NCI-H526 (cell line): ENCODE data around the gene CDKN2AIPNL.
A peak's percentile ranks its signal among the peaks of the same experiment; 100 is the strongest.

Experiments
- DNase-seq, 2 experiments: peaks; one replicate each; lab custom pipeline; 2025; lab: John Stamatoyannopoulos, UW

CDKN2AIPNL gene, protein sequence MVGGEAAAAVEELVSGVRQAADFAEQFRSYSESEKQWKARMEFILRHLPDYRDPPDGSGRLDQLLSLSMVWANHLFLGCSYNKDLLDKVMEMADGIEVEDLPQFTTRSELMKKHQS

GRCh38 chr5:134411546-134412266 is at the start of gene CDKN2AIPNL:
TSS of gene CDKN2AIPNL (minus strand) at chr5:134411881. CDS start at chr5:134411854, 27 bp downstream.
- DNase-seq = peak; percentile 9 to 89

DNA sequence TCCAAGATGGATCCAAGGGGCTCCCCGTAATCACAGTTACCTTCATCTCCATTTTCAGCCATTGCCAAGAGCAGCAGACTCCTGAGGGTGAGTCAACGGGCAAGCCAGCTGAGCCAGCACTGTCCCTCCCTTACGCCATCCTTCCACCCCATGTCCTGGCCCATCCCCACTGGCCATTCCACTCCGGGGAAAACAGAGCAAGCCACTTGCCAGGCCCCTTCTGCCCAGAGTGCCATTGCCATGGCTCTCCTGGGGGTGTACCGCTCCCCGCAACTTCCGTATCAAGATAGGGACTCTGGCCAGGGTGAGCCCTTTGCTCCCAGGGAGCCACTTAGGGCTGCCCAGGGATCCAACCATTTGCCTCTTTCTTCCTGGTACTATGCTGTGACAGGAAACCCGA is 48.9 kb upstream of the CDKN2AIPNL start:
- no peak for DNase-seq

- no peak for DNase-seq
Measured at GRCh38 chr5:134459491-134459890, 47.8 kb upstream of the CDKN2AIPNL start.

GRCh38 chr5:134459010-134459403 is 47.3 kb upstream of the CDKN2AIPNL start:
- DNase-seq = no peak

- DNase-seq = no peak
Measured at GRCh38 chr5:134458234-134459009, 46.7 kb upstream of the CDKN2AIPNL start.

DNA sequence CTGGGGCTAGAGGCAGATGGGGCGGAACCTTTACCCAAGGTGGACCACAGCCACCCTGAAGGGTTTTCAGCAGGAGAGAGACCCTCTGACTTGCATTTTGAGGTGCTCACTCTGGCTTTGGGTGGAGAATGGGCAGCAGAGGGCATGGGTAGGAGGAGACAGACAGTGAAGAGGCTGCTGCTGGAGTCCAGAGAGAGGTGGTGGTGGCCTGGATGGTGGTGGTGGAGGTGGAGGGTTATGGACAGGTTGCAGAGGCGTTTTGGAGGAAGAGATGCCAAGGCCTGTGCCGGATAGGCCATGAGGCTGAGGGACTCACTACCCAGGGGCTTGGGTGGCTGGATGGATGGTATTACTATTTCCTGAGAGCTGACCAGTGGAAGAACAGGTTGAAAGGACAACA is 46.1 kb upstream of the CDKN2AIPNL start:
- DNase-seq = no peak

- no peak for DNase-seq
Measured at GRCh38 chr5:134456825-134457224, 45.1 kb upstream of the CDKN2AIPNL start.

- no peak for DNase-seq
Measured at GRCh38 chr5:134455466-134455865, 43.8 kb upstream of the CDKN2AIPNL start.

DNA sequence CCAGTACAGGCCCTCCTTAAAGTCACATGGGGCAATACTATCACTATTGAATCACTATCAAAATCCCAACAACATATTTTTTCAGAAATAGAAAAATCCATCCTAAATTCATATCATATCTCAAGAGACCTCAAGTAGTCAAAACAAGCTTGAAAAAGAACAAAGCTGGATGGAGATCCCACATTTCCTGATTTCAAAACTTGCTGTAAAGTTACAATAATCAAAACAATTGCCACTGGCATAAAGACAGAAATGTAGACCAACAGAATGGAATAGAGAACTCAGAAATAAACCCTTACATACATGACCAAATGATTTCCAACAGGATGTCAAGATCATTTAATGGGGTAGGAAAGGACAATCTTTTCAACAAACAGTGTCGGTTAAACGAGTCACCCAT is 41.3 kb upstream of the CDKN2AIPNL start:
- no peak for DNase-seq

DNA sequence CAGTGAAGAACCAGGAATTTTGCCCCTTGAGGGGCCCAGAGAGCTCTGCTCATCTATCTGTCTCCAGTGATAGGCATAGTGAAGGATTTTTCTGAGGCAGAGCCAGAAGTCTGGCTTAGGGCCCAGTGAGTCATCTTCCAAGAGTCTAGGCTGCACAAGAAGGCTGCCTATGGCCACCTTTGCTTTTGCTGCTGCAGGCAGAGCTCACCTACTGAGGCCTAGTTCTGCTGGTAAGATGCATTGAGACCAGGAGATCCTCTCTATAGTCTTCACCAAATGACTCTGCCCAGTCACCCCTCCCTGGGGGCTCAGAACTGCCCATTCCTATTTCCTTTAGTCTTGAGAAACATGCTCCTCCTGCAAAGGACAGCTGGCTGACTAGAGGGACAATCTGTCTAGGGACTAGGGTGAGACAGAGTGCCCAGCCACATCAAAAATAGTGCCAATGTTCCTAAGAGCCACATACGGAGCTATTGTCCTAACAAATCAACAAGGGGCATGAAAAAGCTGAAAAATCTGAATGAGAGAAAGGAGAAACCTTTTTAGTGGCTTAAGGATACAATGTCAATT is 40.3 kb upstream of the CDKN2AIPNL start:
- DNase-seq = no peak

DNA sequence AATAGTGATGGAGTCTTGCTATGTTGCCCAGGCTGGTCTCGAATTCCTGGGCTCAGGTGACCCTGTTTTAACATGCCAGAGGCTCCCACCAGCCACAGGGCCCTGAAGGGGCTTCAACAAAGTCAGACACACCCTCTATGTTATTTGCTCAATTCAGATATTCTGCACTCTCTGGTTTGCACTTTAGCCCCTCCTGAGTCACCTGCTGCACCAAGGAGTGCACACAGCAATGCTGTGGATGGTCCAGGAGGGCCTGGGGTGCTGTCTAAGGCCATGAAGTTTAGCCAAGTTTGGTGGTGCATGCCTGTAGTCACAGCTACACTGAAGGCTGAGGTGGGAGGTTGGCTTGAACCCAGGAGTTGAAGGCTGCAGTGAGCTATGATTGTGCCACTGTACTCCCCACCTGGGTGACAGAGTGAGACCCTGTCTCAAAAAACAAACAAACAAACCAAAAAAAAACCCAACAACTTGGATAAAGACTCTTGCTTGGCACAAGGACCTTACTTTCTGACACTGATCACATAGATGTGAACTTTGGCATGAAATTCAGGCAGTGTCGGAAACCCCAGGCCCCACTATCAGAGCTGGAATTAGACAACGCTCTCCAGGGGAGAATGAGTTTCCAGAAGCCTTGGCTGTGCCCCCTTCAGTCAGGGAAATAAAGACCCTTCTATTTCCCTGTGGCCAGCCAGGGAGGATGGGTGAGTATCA is 39.7 kb upstream of the CDKN2AIPNL start:
- DNase-seq = no peak

DNA sequence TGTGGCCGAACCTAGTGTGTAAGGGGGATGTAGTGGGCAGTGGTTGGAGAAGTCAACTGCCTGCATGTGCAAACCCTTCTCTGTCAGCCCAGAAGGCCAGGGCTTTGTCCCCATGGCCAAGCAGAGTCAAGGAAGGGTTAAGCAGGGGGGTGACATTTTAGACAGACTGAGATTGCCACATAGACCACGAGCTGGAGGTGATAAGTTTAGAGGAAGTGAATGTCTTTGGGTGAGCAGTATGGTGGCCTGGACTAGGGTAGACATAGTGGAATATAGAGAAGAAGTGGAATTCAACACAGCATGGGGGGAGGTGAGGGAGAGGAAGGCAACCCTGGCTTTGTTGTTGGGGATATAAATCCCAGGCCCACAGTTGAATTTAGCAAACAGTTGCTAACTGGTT is 38.7 kb upstream of the CDKN2AIPNL start:
- DNase-seq = no peak

GRCh38 chr5:134449167-134449566 is 37.5 kb upstream of the CDKN2AIPNL start:
- DNase-seq = no peak

- peak; percentile 90 to 91 for DNase-seq
Measured at GRCh38 chr5:134447815-134448520, 36.3 kb upstream of the CDKN2AIPNL start.

DNA sequence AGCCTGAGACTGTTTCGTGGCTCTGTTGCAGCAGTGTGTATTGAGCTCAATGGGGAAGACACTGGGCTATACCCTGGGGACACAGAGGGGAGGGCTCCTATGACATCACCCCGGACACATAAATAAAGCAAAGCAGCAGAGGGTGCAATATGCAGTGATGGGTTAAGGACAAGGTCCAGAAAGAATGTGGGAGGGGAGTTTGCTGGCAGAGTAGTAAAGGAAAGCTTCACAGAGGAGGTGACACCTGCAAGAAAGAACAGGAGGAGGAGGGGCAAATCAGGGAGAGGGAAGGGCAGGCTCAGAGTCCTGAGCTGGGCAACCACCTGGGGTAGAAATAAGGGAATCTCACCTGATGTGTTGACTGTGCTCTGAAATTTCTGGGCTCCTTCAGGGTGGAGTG is 35.3 kb upstream of the CDKN2AIPNL start:
- DNase-seq = peak; percentile 60 to 76

- no peak for DNase-seq
Measured at GRCh38 chr5:134445856-134446818, 34.5 kb upstream of the CDKN2AIPNL start.

DNA sequence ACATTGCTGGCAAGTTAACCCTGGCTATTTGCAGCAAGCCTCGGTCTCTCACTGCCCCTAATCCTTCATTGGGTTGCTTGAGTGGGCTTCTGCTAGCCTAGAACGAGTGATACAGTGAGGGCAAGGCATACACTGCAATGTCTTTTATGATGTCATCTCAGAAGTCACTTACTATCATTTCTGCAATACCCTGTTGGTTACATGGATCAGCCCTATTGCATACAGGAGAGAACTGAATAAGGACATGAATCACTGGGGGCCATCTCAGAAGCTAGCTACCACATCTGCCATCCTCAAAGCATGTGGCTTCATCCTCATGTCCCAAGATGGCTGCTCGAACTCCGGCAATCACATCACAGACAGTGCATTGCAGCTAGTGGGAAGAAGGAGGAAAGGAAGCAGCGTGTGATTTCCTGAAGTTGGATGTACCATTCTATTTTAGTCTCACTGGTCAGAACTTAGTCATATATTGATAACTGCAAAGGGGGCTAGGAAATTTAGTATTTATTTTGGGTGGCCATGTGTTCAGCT is 33.3 kb upstream of the CDKN2AIPNL start:
- DNase-seq = no peak

DNA sequence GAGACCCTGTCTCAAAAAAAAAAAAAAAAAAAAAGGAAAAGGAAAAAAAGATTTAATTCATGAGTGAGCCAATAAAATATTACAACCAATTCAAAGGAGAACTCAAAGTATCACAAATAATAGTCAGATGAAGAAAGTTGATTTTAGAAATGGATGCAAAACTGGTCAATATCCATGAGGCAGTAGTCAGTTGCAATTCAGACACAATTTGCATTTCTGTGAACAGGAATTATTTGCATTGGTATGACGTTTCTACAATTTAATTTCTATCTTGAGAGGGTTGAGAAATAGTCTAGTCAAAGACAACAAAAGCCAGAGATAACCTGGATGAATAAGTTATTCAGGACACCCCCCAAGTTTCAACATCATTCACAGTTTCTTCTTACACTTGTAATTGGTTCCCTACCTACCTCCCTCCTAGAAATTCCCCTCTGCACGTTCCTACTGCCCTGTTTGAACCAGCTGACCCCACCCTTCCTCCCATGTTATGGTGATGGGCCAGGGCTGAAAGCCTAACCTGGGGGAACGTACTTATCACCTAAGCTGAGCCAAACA is 28.6 kb upstream of the CDKN2AIPNL start:
- peak; percentile 56 to 82 for DNase-seq

DNA sequence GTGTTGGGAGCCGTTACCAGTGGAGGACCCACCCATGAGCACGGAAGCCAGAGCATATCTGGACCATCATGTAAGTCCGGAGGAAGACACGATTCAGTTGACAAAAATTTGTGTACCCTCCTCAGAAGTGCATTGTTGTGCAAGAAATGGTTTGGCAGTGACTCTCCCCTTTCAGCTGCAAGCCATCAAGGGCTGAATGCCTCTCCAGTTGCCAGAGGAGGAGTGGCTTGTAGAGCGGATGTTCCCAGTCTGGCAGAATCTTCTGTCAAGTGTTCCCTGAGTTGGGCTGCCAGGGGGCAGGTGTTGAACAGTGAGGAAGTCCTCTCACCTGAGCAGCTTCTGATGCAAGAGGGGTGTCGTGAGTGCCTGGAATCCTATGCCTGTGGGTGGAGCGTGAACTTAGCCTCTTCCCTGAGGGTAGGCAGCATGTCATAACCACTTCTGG is 27.6 kb upstream of the CDKN2AIPNL start:
- peak; percentile 66 to 71 for DNase-seq

GRCh38 chr5:134438721-134439123 is 27.0 kb upstream of the CDKN2AIPNL start:
- no peak for DNase-seq
